SU-DHL-6 (cell line): ENCODE data around the gene KAZN.

Source experiments
- H2AFZ ChIP-seq: fragments of 200-600 bp; sonication (generic); 2 replicates; pipeline ENCODE4 v1.6.1; 2014; ENCODE audit warnings: low read depth, mild to moderate bottlenecking, moderate library complexity, mixed read lengths, antibody characterized with exemption, low read length; ENCODE audit not compliant: severe bottlenecking
- H3F3A ChIP-seq: fragments of 200-600 bp; shearing (Covaris generic); 2 replicates; pipeline ENCODE4 v1.6.0; 2016; ENCODE audit warnings: antibody characterized with exemption, mild to moderate bottlenecking; ENCODE audit not compliant: insufficient read depth
- H3K27ac ChIP-seq: fragments of 200-600 bp; sonication (generic); 2 replicates; pipeline ENCODE4 v1.5.1; 2016; ENCODE audit warnings: low read depth, mild to moderate bottlenecking, low read length, moderate library complexity, mixed read lengths
- H3K27me3 ChIP-seq: fragments of 200-600 bp; sonication (generic), shearing (Covaris generic); 2 replicates; pipeline ENCODE4 v1.6.0; 2014; ENCODE audit warnings: mild to moderate bottlenecking, low read length
- H3K36me3 ChIP-seq: fragments of 200-600 bp; sonication (generic); 2 replicates; pipeline ENCODE4 v1.6.1; 2014; ENCODE audit warnings: mild to moderate bottlenecking, low read length, mixed read lengths
- H3K4me2 ChIP-seq: fragments of 300-600, 200-600 bp; shearing (Covaris generic), sonication (generic); 2 replicates; pipeline ENCODE4 v1.6.0; 2014; ENCODE audit warnings: low read length, low read depth, mild to moderate bottlenecking; ENCODE audit not compliant: poor library complexity, severe bottlenecking
- H3K4me3 ChIP-seq: fragments of 200-600 bp; sonication (generic); 2 replicates; pipeline ENCODE4 v1.5.1; 2014; ENCODE audit warnings: antibody characterized with exemption, low read length, mild to moderate bottlenecking, mixed read lengths; ENCODE audit not compliant: insufficient read depth, poor library complexity, severe bottlenecking
- H3K79me2 ChIP-seq: fragments of 200-600 bp; sonication (generic); 2 replicates; pipeline ENCODE4 v1.6.1; 2014; ENCODE audit warnings: mild to moderate bottlenecking, low read length, moderate library complexity; ENCODE audit not compliant: insufficient read depth
- H3K9ac ChIP-seq: fragments of 200-600 bp; sonication (generic); 2 replicates; pipeline ENCODE4 v1.7.0; 2014; ENCODE audit warnings: mild to moderate bottlenecking, low read length
- H3K9me2 ChIP-seq: fragments of 200-600 bp; sonication (generic); replicated peaks from 2 replicates; pipeline ENCODE4 v1.6.1; 2014; ENCODE audit warnings: low read length; ENCODE audit not compliant: insufficient read depth
- H3K9me3 ChIP-seq: fragments of 200-600 bp; sonication (generic); 2 replicates; pipeline ENCODE4 v1.6.1; 2014; ENCODE audit warnings: low read length, mixed read lengths; ENCODE audit not compliant: insufficient read depth
- H4K20me1 ChIP-seq: fragments of 200-600 bp; sonication (generic); 2 replicates; pipeline ENCODE4 v1.6.1; 2014; ENCODE audit warnings: low read depth, mild to moderate bottlenecking, antibody characterized with exemption, low read length, moderate library complexity, mixed read lengths
- CTCF ChIP-seq: fragments of 200-600 bp; sonication (generic); IDR thresholded peaks from one replicate; pipeline ENCODE4 v1.5.1; 2017; ENCODE audit warnings: antibody characterized with exemption, mild to moderate bottlenecking, low read length, moderate library complexity; ENCODE audit not compliant: insufficient read depth, poor library complexity, severe bottlenecking
- EZH2phosphoT487 ChIP-seq: fragments of 200-600 bp; sonication (generic), shearing (Covaris generic); conservative IDR thresholded peaks from 2 replicates; pipeline ENCODE4 v1.6.1; 2018; ENCODE audit warnings: mild to moderate bottlenecking, antibody characterized with exemption, low read length, moderate library complexity, mixed read lengths

KAZN gene

DNA sequence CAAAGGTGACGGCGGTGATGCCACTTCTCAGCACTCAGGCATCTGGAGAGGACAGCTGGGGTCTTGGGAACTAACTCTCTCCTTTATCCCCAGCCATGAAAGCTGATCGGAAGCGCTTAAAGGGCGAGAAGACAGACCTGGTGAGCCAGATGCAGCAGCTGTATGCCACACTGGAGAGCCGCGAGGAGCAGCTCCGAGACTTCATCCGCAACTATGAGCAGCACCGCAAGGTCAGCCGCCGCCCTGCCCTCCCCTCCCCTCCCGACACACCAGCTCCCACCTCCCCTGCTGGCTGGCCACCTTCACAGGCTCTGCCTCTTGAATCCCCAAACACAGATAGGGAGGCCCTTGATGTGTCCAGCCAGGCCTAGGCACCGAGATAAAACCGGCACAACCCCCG is 436.2 kb downstream of the KAZN start:
- Histone ChIP-seq H3K9me3 (no peaks in the 10 kb centered on the region), H3K36me3 (no peaks in the 10 kb centered on the region), H3K4me3 (no peak overlapping the region), H3K27me3 (no peaks in the 10 kb centered on the region), H3K9me2 (no peaks in the 10 kb centered on the region), H3K79me2 (no peaks in the 10 kb centered on the region), H3K9ac (no peak overlapping the region), H3F3A (no peaks in the 10 kb centered on the region), H3K4me2 (no peak overlapping the region), H4K20me1 (no peaks in the 10 kb centered on the region), H3K27ac (no peak overlapping the region), H2AFZ (no peak overlapping the region)
- TF ChIP-seq EZH2phosphoT487, result no peak
- no peak for TF ChIP-seq CTCF

GRCh38 chr1:15035236-15035635 is 436.8 kb downstream of the KAZN start:
- Histone ChIP-seq H3K36me3 (no peaks in the 10 kb centered on the region), H3K79me2 (no peaks in the 10 kb centered on the region), H3K4me2 (no peak overlapping the region), H3K9me2 (no peaks in the 10 kb centered on the region), H2AFZ (no peak overlapping the region), H3K27me3 (no peaks in the 10 kb centered on the region), H3K9ac (no peak overlapping the region), H3K4me3 (no peak overlapping the region), H4K20me1 (no peaks in the 10 kb centered on the region), H3K27ac (no peak overlapping the region), H3K9me3 (no peaks in the 10 kb centered on the region), H3F3A (no peaks in the 10 kb centered on the region)
- TF ChIP-seq EZH2phosphoT487 (no peak), CTCF (no peak)

- Histone ChIP-seq H3K79me2 (no peaks in the 10 kb centered on the region), H3F3A (no peaks in the 10 kb centered on the region)
- TF ChIP-seq EZH2phosphoT487, result no peak
- no peak for TF ChIP-seq CTCF
Observed at GRCh38 chr1:15036101-15036500, 437.6 kb downstream of the KAZN start.

More at GRCh38 chr1:15036101-15036500, 437.6 kb downstream of the KAZN start:
- H3K27me3 ChIP-seq, result no peaks in the 10 kb centered on the region
- no peaks in the 10 kb centered on the region for H4K20me1 ChIP-seq
- no peak overlapping the region for H3K4me2 ChIP-seq
- H3K9ac ChIP-seq, result no peak overlapping the region
- no peak overlapping the region for H3K4me3 ChIP-seq
- H3K9me3 ChIP-seq, result no peaks in the 10 kb centered on the region
- no peak overlapping the region for H2AFZ ChIP-seq
- no peak overlapping the region for H3K27ac ChIP-seq
- no peaks in the 10 kb centered on the region for H3K36me3 ChIP-seq
- H3K9me2 ChIP-seq, result no peaks in the 10 kb centered on the region
